ENCODE measurements around the gene SLC29A2.
A peak's percentile ranks its signal among the peaks of the same experiment; 100 is the strongest.

SLC29A2 gene

GRCh38 chr11:66371627-66372415, at the start of gene SLC29A2:
SLC29A2 (minus strand) TSS chr11:66371760; CDS start chr11:66371591, 169 bp downstream.
- peak; percentile 89 for DNase-seq (ENCODE audit: low spot score)
- TF ChIP-seq CTCF (IDR thresholded peaks at IDR 0.05; ENCODE audit: extremely low read depth, insufficient read depth, missing control alignments) = no peak
- in situ Hi-C loops (cut with MboI; ENCODE audit: low pct_unique_long_range_greater_than_20kb, low sequenced_read_pairs, unreplicated experiment) = no loop called here

- no peak for DNase-seq (ENCODE audit: low spot score)
- TF ChIP-seq CTCF (IDR thresholded peaks at IDR 0.05; ENCODE audit: extremely low read depth, insufficient read depth, missing control alignments) = no peak
- in situ Hi-C loops (cut with MboI; ENCODE audit: low pct_unique_long_range_greater_than_20kb, low sequenced_read_pairs, unreplicated experiment) = loop anchor here (25.0 kb wide), 1 partner anchor 266 kb away; the partner anchor contains the start of gene RBM4B
Measured at GRCh38 chr11:66420671-66421476, 49.3 kb upstream of the SLC29A2 start, which contains the start of gene NPAS4. NPAS4 (plus strand) TSS chr11:66421035; CDS start chr11:66421180, 145 bp downstream.

GRCh38 chr11:66419825-66420224, 48.3 kb upstream of the SLC29A2 start:
- no peak for TF ChIP-seq CTCF (IDR thresholded peaks at IDR 0.05; ENCODE audit: extremely low read depth, insufficient read depth, missing control alignments)
- DNase-seq (ENCODE audit: low spot score) = no peak
- in situ Hi-C loops (cut with MboI; ENCODE audit: low pct_unique_long_range_greater_than_20kb, low sequenced_read_pairs, unreplicated experiment) = loop anchor here (25.0 kb wide), 1 partner anchor 267 kb away; the partner anchor contains the start of gene RBM4B

- TF ChIP-seq CTCF (IDR thresholded peaks at IDR 0.05; ENCODE audit: extremely low read depth, insufficient read depth, missing control alignments) = no peak
- no peak for DNase-seq (ENCODE audit: low spot score)
- in situ Hi-C loops (cut with MboI; ENCODE audit: low pct_unique_long_range_greater_than_20kb, low sequenced_read_pairs, unreplicated experiment) = loop anchor here (25.0 kb wide), 1 partner anchor 268 kb away; the partner anchor contains the start of gene RBM4B
Measured at GRCh38 chr11:66418986-66419308, 47.4 kb upstream of the SLC29A2 start.

- peak; percentile 24 for TF ChIP-seq CTCF (IDR thresholded peaks at IDR 0.05; ENCODE audit: extremely low read depth, insufficient read depth, missing control alignments)
- in situ Hi-C loops (cut with MboI; ENCODE audit: low pct_unique_long_range_greater_than_20kb, low sequenced_read_pairs, unreplicated experiment) = loop anchor here (25.0 kb wide), 1 partner anchor 269 kb away; the partner anchor contains the start of gene RBM4B
- DNase-seq (ENCODE audit: low spot score) = peak; percentile 74
Measured at GRCh38 chr11:66418168-66418985, 46.8 kb upstream of the SLC29A2 start.

- in situ Hi-C loops (cut with MboI; ENCODE audit: low pct_unique_long_range_greater_than_20kb, low sequenced_read_pairs, unreplicated experiment) = loop anchor here (25.0 kb wide), 1 partner anchor 270 kb away; the partner anchor contains the start of gene RBM4B
- no peak for DNase-seq (ENCODE audit: low spot score)
- TF ChIP-seq CTCF (IDR thresholded peaks at IDR 0.05; ENCODE audit: extremely low read depth, insufficient read depth, missing control alignments) = no peak
Measured at GRCh38 chr11:66417000-66417399, 45.4 kb upstream of the SLC29A2 start.
